Skin of body (tissue), 3 donors: Measurements from ENCODE around the gene ZNF512B. TPM values are rescaled to one million over a fixed set of nuclear protein-coding genes. Genes with fewer than 3 reads are reported as not detected.
"Not testable (repeated sequence)": the region's sequence is repeated elsewhere in the genome, so short reads cannot be mapped to it uniquely, and the experiment has no call there.

Experiments used
- DNase-seq: peaks from one replicate; lab custom pipeline; 2025; lab: John Stamatoyannopoulos, UW
- small RNA-seq: library from RNA; depleted of rRNA; stranded (forward); fragments of <200 nt; gene quantifications from one replicate; pipeline ENCODE3, GENCODE V24; 2014; ENCODE audit warnings: low replicate concordance
- total RNA-seq: library from RNA; depleted of rRNA; stranded (reverse); fragments of >200 nt; gene quantifications from one replicate; pipeline ENCODE4 v1.2.3, GENCODE V29; 2014

Gene ZNF512B
- total RNA-seq, 1 donor from 2014 or later: 9.7 TPM

DNA sequence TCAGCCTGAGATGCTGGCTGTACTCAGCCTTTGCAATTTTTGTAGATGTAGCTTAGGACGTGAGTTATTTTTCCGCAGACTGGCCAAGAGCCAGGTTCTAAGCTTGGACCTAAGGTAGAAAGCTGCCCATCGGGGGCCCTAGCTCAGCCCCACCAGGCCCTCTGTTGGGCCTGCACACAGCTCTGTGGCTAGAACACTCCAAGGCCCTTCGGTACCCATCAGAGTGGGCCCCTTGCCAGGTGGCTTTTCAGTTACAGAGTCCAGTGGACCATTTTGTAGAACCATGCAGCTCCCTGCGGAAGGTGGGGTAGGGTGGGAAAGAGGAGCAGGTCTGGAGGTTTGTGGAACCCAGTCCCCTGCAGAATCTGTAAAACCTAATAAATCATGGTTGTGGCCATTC is 36.1 kb downstream of the ZNF512B start:
- DNase-seq: no peak

DNA sequence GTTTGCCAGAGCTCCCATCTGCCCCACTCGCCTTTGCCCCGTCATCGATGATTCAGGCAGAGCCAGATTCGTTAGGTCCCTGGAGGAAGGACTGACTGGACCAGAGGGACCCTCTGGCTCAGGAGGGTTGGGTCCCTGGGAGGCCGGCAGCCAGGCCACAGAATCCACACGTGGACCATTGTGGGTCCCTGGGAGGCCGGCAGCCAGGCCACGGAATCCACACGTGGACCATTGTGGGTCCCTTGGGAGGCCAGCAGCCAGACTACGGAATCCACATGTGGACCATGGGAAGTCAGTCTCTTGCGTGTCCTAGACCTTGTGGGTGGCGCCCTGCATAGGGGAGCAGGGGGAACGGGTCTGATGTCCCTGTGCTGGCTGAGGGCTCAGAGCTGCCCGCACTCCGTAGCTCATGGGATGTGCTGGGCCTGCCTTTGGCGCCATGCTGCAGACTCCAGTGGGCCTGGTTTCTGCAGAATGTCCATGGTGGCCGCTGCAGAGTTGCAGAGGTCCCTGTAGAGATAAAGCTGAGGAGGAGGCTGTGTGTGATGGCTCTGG is 37.0 kb downstream of the ZNF512B start:
- no peak for DNase-seq

DNA sequence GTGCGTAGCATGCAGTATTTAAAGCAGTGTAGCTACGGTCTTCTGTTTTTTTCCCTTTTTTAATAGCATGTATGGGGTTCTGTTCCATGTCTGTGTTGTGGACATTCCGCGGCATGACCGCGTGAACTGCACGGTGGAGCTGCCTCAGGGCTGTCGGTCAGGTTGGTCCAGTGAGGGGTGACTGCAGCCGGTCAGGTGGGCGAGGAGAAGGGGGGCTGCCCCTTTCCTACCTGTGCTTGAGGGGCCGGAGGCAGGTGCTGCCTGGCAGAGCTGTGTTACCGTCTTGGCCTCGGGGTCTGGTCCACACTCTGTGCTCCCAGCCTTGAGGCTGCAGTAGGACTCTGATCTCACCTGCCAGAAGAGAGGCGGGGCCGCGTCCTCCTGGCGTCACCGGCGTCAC is 38.0 kb downstream of the ZNF512B start:
- DNase-seq: no peak

DNA sequence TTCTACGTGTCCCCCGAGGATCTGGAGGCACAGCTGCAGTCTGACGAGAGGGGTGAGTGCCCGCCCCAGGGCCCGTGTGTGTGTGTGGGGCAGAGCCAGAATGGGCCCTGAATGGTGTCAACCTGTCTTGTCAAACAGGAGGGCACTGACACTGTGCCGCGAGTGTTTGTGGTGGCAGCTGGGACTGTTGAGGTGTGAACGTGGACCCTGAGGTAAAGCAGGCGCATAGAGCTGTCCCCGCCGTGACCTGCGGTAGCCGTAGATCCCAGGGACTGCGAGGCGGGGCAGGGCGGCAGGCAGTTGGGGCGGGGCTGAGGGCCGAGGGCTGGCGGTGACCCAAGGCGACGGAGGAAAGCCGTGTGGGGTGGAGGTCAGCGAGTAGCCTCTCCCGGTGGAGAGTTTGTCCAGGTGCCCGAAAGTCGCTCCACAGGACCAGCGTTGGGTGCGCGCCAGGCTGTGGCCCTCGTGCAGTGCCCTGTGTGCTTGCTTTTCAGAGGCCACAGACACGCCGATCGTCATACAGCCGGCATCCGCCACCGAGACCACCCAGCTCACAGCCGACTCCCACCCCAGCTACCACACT is 38.7 kb downstream of the ZNF512B start:
- DNase-seq: no peak

DNA sequence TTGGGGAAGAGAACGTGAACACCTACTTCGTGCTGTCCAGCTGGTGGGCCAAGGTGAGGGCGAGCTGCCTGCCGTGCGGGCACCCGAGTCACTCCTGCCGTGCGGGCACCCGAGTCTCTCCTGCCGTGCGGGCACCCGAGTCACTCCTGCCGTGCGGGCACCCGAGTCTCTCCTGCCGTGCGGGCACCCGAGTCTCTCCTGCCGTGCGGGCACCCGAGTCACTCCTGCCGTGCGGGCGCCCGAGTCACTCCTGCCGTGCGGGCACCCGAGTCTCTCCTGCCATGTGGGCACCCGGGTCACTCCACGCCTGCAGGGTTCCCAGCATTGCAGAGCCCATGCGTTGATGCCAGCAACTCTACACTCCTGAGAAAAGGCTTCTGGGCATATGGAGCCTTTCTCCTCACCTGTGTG is 40.3 kb downstream of the ZNF512B start:
- DNase-seq: not testable (repeated sequence)

DNA sequence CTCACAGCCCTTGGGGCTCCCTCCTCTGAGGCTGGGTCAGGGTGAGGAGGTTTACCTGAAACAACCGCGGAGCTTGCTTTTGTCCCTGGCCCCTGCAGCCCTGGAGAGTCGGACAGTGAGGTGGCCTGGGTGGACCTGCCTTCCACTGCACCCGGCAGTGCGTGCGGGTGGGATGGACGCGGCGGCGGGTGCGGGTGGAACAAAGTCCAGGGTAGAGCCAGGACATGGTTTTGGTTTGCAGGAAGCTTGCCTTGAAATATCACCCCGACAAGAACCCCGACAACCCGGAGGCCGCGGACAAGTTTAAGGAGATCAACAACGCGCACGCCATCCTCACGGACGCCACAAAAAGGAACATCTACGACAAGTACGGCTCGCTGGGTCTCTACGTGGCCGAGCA is 40.7 kb downstream of the ZNF512B start:
- no peak for DNase-seq

DNA sequence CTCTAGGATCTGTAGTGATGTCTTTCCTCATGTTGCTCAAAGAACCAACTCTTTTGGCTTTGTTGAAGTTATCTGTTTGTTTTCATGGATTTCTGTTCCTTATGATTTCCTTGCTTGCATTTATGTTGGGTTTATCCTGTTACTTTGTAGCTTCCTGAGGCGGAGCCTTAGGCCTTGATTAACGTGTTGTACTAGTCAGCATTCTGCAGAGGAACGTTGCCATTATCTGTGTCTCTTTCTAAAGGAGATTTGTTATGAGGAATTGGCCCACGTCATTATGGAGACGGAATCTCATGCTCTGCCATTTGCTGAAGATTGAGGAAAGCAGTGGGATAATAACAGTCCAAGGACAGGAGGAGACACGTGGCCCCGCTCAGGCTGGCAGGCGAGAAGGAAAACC is 43.4 kb downstream of the ZNF512B start:
- no peak for DNase-seq

DNA sequence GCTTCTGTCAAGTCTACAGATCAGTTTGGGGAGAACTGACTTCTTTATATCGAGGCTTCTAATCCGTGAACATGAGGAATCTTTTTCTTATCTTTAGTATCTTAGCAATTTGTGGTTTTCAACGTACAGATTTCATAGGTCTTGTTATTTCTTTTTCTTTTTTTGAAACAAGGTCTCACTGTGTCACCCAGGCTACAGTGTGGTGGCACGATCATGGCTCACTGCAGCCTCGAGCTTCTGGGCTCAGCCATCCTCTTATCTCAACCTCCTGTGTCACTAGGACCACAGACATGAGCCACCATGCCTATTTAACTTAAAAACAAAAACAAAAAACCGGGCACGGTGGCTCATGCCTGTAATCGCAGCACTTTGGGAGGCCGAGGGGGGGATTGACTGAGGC is 45.5 kb downstream of the ZNF512B start:
- DNase-seq: no peak

DNA sequence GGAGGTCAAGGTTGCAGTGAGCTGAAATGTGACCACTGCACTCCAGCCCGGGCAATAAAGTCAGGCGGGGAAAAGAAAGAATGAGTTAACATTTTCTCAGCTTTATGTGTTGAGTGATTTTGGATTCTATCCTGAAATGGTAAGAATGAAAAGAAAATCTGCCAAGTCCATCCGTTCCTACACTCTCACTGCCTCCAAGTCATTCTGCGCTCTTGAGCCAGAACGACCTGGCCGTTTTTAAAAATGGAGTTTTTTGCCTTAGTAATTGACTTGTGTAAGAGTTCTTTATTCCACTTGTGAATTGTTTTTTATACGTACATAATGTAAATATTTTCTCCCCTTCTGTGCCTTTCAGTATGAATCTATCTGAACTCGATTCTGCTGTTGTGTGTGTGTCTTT is 46.1 kb downstream of the ZNF512B start:
- no peak for DNase-seq

DNA sequence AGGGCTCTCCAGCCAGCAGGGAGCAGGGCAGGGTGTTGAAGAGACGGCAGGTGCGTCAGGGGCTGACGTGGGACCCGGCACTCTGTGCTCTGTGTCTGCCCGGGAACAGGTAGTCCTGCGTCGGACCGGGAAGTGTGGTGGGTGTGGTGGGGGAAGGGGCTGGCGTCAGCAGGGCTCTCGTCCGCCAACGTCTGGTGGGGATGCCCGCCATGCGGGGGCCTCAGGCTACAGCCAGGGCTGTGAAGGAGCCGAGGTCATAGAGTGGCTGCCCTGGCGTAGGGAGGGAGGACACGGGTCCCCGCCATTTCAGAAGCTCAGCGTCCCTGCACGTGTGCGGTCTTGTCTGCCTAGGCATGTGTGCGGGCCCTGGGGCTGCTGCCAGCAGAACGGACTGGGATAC is 49.5 kb downstream of the ZNF512B start:
- no peak for DNase-seq

DNA sequence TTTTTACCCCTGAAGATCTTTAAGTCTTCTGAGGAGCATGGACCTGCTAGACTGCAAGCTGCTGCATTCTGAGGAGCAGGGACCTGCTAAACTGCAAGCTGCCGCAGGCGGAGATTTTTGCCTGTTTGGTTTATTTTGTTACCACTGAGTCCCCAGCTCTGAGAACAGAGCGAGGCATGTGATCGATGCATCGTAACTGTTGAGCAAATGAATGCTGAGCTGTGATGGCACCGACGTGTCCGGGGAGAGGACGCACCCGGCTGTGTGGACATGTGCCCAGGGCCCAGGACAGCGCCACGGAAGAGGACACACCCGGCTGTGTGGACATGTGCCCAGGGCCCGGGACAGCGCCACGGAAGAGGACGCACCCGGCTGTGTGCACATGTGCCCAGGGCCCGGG is 50.6 kb downstream of the ZNF512B start:
- DNase-seq: no peak

DNA sequence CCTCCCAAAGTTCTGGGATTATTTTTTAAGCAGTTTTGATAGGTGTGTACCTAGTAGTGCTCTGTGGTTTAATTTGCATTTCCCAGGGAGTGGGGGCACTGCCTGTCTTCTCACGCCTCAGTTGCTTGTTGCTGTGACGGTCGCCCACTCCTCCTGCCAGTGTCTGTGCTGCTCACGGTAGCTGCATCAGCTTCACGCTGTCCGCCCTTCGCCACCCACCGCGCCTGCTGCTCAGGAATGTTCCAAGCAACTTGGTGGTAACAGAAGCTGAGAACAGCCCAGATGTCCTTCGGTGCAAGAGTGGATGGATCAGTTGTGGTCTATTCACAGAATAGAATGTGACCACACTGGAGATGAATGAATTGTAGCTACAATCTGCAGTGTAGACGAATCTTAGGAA is 51.9 kb downstream of the ZNF512B start:
- DNase-seq: no peak

DNA sequence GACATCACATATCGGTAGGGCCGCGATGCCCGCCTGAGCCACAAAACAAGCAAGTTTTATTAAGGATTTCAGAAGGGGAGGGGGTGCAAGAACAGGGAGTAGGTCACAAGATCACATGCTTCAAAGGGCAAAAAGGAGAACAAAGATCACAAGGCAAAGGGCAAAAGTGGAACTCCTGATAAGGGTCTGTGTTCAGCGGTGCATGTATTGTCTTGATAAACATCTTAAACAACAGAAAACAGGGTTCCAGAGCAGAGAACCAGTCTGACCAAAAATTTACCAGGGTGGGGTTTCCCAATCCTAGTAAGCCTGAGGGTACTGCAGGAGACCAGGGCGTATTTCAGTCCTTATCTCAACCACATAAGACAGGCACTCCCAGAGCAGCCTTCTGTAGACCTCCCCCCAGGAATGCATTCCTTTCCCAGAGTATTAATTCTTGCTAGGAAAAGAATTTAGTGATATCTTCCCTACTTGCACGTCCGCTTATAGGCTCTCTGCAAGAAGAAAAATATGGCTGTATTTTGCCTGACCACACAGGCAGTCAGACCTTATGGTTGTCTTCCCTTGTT is 53.3 kb downstream of the ZNF512B start:
- not testable (repeated sequence) for DNase-seq

DNA sequence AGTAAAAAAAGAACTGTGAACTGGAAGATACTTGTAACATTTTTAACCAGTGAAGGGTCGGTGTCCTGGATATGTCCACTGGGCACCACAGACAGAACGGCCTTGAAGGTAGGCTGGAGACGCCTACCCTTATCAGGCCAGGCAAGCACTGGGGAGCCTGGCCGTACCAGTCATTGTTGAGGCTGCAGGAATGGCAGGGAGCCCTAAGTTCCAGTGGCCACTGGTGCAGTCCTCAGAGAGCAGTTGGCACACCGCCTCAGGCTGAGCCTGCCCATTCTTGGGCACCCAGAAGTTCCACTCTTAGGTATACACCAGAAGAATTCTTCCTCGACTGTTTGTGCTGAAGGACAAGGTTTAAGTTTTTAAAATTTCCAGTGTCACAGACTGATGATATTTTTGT is 54.3 kb downstream of the ZNF512B start:
- DNase-seq: no peak

DNA sequence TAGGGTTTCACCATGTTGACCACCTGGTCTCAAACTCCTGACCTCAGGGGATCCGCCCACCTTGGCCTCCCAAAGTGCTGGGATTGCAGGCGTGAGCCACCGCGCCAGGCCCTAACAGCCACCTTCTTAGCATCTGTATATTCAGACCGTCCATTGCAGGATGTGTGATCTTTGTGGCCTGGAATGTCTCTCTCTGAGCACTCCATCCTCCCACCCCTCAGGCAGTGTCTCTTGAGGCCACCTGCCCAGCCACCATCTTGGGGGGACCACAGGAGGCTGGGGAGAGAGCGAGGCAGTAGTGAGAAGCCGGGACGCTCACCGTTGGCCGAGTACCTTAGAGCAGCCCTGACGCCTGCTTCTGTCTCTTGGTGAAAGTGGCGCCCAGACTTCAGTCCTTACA is 56.0 kb downstream of the ZNF512B start:
- no peak for DNase-seq

DNA sequence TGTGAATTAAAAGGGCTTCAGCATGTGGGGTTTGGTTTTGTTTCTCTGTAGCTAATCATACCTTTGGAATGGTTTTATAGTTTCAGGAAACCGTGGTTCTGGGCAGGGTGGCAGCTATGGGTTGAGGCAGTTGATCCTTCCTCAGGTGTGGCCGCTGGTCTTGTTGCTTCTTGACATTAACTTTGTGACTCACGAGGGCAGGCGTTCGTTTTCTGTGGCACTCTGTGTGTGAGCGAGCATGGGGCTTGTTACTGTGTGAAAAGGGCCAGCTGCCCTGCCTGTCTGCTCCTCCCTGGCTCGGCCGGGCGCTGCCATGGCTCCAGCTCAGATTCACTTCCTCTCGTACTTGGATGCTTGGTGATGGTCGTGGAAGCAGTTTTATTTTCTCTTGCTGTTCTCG is 58.6 kb downstream of the ZNF512B start:
- DNase-seq: no peak

DNA sequence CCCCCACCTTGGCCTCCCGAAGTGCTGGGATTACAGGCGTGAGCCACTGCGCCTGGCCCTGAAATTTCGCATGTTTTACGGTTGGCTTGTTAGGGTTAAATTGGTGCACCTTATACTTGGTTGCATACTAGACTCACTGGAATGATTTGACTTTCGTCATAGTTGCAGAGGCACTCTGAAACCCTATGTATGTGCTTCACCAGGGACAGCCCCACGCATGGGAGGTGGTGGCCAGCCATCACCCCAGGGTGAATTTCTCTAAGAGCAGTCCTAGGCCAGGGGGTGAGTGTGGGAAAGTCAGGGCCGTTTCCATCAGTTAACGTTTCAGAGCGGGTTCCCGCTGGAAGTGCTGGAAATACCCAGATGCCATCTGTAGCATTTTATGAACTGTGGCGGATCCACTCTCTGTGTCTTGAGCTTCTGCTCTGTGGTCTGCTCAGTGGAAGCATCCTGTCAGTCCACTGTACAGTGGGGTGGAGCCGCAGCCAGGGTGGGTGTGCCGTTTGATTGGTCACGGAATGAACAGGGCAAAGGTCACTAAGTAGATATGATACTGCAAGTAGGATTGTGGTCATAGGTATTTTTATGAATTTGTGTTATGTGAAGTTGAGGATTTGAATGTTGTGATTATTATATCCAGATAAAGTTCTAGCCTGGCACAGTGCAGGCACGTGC is 61.6 kb downstream of the ZNF512B start:
- DNase-seq: no peak

Small RNA genes lying within 50 kb of the gene (small RNA-seq; reads per million reads assigned to genes)
- gene MIR647 (not detected), gene MIR941-2 (not detected), gene MIR941-4 (not detected), gene MIR941-5 (not detected), gene RNU1-134P (0.19 reads per million)

Other genes starting within 250 kb of the ZNF512B start
- gene LIME1, start 233.3 kb downstream of the ZNF512B start, total RNA-seq: 3.7 TPM
- 21.5 TPM for gene SLC2A4RG, start 230.2 kb downstream of the ZNF512B start, total RNA-seq
- 8.3 TPM for gene ZBTB46, start 138.7 kb downstream of the ZNF512B start, total RNA-seq
- not detected for gene ABHD16B, start 108.4 kb downstream of the ZNF512B start, total RNA-seq
- gene TPD52L2, start 104.7 kb downstream of the ZNF512B start, total RNA-seq: 39.3 TPM
- 20.9 TPM for gene DNAJC5, start 74.8 kb downstream of the ZNF512B start, total RNA-seq
- gene UCKL1, start 13.5 kb downstream of the ZNF512B start, total RNA-seq: 23.0 TPM
- 1.6 TPM for gene SAMD10, start 9.7 kb upstream of the ZNF512B start, total RNA-seq
- 39.9 TPM for gene PRPF6, start 11.2 kb upstream of the ZNF512B start, total RNA-seq
- 0.39 TPM for gene C20orf204, start 66.3 kb upstream of the ZNF512B start, total RNA-seq
- gene SOX18, start 79.7 kb upstream of the ZNF512B start, total RNA-seq: 3.7 TPM
- gene TCEA2, start 93.3 kb upstream of the ZNF512B start, total RNA-seq: 15.1 TPM
- 6.6 TPM for gene RGS19, start 109.6 kb upstream of the ZNF512B start, total RNA-seq
- gene OPRL1, start 110.2 kb upstream of the ZNF512B start, total RNA-seq: 0.89 TPM
- 0.39 TPM for gene LKAAEAR1, start 114.5 kb upstream of the ZNF512B start, total RNA-seq
- gene NPBWR2, start 137.6 kb upstream of the ZNF512B start, total RNA-seq: not detected
- 0.20 TPM for gene MYT1, start 194.5 kb upstream of the ZNF512B start, total RNA-seq